Measurements from ENCODE around the gene IQCK. TPM values are rescaled to one million over a fixed set of nuclear protein-coding genes. Genes with fewer than 3 reads are reported as not detected.

Gene IQCK
- total RNA-seq, 1 donor from 2014 or later = 19.9 TPM

GRCh38 chr16:19706846-19707245 lies 11.2 kb upstream of the IQCK start:
- H3K36me3 ChIP-seq (ENCODE audit: control insufficient read depth, insufficient read depth, low read length) = peaks cover 5% of the 10 kb centered on the region
- no peaks in the 10 kb centered on the region for H3K27me3 ChIP-seq (ENCODE audit: control insufficient read depth, insufficient read depth, low read length)
- TF ChIP-seq, protein P1, sequence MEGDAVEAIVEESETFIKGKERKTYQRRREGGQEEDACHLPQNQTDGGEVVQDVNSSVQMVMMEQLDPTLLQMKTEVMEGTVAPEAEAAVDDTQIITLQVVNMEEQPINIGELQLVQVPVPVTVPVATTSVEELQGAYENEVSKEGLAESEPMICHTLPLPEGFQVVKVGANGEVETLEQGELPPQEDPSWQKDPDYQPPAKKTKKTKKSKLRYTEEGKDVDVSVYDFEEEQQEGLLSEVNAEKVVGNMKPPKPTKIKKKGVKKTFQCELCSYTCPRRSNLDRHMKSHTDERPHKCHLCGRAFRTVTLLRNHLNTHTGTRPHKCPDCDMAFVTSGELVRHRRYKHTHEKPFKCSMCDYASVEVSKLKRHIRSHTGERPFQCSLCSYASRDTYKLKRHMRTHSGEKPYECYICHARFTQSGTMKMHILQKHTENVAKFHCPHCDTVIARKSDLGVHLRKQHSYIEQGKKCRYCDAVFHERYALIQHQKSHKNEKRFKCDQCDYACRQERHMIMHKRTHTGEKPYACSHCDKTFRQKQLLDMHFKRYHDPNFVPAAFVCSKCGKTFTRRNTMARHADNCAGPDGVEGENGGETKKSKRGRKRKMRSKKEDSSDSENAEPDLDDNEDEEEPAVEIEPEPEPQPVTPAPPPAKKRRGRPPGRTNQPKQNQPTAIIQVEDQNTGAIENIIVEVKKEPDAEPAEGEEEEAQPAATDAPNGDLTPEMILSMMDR (IDR thresholded peaks at IDR 0.05; ENCODE audit: insufficient read depth, low read length, poor library complexity, severe bottlenecking) = no peak
- no peak overlapping the region for H3K4me3 ChIP-seq (ENCODE audit: low read depth, low read length)
- no peak for DNase-seq (ENCODE audit: low read depth)

GRCh38 chr16:19707569-19708295 lies 10.3 kb upstream of the IQCK start:
- no peaks in the 10 kb centered on the region for H3K27me3 ChIP-seq (ENCODE audit: control insufficient read depth, insufficient read depth, low read length)
- peaks cover 3% of the 10 kb centered on the region for H3K36me3 ChIP-seq (ENCODE audit: control insufficient read depth, insufficient read depth, low read length)
- TF ChIP-seq, protein P1 (IDR thresholded peaks at IDR 0.05; ENCODE audit: insufficient read depth, low read length, poor library complexity, severe bottlenecking) = no peak

DNA sequence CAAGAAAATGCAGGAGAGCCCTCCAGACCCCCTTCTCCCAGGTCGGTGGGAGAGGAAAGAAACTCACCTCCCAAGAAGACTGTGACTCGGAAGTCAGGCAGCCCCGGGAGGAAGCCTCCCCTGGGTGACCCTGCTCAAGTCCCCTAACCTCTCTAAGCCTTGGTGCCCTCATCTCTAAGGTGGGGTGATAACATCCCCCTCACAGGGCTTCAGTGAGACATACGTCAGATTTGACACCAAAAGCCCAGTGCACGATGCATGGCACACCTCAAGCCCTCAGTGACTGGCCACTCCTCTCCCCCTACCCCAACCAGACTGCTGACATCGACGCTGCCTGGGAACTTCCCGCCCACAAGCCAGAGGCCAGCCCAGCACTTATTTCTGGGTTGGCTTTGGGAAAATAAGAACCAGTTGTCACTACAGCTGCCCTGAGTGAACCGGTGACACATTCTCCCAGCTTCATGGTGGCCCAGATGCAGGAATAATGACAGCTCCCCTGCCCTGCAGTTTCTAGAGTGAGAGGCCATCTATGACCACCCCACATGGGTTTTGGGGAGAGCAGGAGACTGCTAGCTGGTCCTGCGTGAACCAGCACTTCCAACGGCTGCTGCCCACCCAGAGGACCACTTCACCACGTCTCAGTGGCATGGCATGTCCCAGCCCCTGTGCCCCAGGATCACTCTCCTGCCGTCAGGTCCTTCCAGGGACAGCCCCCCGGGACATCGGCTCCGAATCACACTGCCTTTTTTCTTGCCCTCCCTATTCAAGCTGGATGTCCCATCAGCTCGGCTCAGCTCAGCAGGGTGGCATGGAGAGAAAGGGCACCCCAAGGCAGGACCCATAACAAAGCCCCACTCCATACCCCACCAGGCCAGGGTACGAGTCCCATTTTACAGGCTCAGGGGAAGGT lies 9.5 kb upstream of the IQCK start:
- TF ChIP-seq, protein P1 (IDR thresholded peaks at IDR 0.05; ENCODE audit: insufficient read depth, low read length, poor library complexity, severe bottlenecking) = no peak
- peaks cover 3% of the 10 kb centered on the region for H3K36me3 ChIP-seq (ENCODE audit: control insufficient read depth, insufficient read depth, low read length)
- DNase-seq (ENCODE audit: low read depth) = no peak

More at GRCh38 chr16:19707569-19708295, 10.3 kb upstream of the IQCK start:
- no peak for DNase-seq (ENCODE audit: low read depth)
- H3K4me3 ChIP-seq (ENCODE audit: low read depth, low read length) = no peak overlapping the region

DNA sequence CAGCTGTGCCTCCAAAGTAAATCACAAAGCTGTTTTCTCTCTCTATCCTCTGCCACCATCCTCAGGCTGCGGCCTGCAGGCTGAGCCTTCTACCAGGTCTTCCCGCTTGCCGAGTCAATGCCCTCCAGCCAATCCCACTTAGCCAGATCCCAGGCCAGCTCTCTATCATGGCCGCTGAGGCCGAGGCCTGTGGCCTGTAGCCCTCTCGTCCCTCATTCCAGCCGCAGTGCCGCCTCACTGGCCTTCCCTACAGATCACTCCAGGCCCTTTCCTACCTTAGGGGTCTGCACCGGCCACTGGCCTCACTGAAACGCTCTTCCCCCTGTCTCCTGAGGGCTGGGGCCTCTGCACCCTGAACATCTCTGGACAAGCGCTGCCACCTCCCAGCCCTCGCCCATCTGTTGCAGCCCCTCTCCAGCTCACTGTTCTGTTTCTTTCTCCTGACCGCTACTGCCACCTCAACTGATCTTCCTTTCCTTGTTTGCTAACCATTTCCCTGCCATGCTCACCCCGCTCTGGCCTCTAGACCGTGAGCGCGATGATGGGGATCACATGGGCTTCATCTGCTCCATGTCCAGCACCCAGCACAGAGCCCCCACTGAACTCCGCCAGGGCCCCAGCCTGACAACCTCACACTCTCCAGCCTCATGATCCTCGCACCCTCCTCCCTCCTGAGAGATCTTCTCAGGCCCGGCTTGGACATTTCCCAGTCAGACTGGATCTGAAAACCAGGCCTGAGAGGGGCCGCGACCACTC lies 8.5 kb upstream of the IQCK start:
- Histone ChIP-seq H3K27me3 (ENCODE audit: control insufficient read depth, insufficient read depth, low read length) (no peaks in the 10 kb centered on the region), H3K36me3 (ENCODE audit: control insufficient read depth, insufficient read depth, low read length) (peaks cover 4% of the 10 kb centered on the region), H3K4me3 (ENCODE audit: low read depth, low read length) (no peak overlapping the region)
- TF ChIP-seq, protein P1 (IDR thresholded peaks at IDR 0.05; ENCODE audit: insufficient read depth, low read length, poor library complexity, severe bottlenecking) = no peak
- no peak for DNase-seq (ENCODE audit: low read depth)

More for the DNA sequence above, 9.5 kb upstream of the IQCK start:
- Histone ChIP-seq H3K27me3 (ENCODE audit: control insufficient read depth, insufficient read depth, low read length) (no peaks in the 10 kb centered on the region), H3K4me3 (ENCODE audit: low read depth, low read length) (no peak overlapping the region)

GRCh38 chr16:19710191-19710908 lies 7.7 kb upstream of the IQCK start:
- Histone ChIP-seq H3K36me3 (ENCODE audit: control insufficient read depth, insufficient read depth, low read length) (peaks cover 2% of the 10 kb centered on the region), H3K27me3 (ENCODE audit: control insufficient read depth, insufficient read depth, low read length) (no peaks in the 10 kb centered on the region), H3K4me3 (ENCODE audit: low read depth, low read length) (no peak overlapping the region)
- TF ChIP-seq, protein P1 (IDR thresholded peaks at IDR 0.05; ENCODE audit: insufficient read depth, low read length, poor library complexity, severe bottlenecking) = no peak
- DNase-seq (ENCODE audit: low read depth) = no peak

Measured in kidney epithelial cell (primary cell).